CD4-positive, alpha-beta T cell treated with Interleukin-4 for 4 hours (primary cell): ENCODE results near the gene TSEN54.
A peak's percentile ranks its signal among the peaks of the same experiment; 100 is the strongest.
"Not testable (repeated sequence)": the region's sequence is repeated elsewhere in the genome, so short reads cannot be mapped to it uniquely, and the experiment has no call there.

Experiments used
- DNase-seq: peaks from one replicate; pipeline ENCODE4 v3.0.0-alpha.2; 2020

Gene TSEN54

DNA sequence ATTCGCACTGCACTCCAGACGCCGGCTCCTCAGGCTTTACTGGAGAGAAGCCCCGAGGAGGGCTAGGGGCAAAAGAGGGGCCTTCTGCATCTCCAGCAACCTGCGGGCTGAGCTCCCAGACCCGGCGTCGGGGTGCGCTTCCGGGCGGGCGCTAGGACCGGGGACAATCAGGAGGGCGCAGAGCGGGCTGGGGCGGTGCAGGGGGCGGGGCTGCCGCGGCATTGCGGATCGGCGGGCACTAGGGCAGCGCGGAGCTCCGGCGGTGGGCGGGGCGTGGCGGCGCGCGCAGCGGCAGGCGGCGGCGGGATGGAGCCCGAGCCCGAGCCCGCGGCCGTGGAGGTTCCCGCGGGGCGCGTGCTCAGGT lies at the start of gene TSEN54:
Gene TSEN54 (plus strand): TSS at position 274 of the 364 bp plus-strand sequence. CDS start 33 bp downstream, at position 307.
- peak; percentile 92 for DNase-seq

DNA sequence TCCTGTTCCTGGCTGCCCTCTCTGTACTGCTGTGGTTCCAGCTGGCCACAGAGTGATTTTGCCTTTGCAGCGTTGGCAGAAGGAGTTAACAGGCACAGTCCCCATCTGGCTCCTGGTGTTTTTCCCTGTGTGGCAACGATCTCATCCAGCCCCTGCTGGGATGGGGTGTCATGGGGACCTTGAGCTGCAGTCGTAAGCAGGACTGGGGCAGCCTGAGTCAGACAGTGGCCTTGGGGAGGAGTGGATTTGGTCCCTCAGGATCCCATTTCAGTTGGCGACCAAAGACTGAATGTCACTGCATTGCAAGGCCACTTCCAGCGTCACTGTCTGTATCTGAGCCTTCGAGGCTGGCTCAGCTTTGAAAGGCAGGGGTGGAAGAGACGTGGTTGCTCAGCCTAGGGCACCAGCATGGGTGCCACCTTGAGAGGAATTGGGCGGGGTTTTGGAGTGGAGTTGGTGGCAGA lies 48.0 kb upstream of the TSEN54 start:
- no peak for DNase-seq

DNA sequence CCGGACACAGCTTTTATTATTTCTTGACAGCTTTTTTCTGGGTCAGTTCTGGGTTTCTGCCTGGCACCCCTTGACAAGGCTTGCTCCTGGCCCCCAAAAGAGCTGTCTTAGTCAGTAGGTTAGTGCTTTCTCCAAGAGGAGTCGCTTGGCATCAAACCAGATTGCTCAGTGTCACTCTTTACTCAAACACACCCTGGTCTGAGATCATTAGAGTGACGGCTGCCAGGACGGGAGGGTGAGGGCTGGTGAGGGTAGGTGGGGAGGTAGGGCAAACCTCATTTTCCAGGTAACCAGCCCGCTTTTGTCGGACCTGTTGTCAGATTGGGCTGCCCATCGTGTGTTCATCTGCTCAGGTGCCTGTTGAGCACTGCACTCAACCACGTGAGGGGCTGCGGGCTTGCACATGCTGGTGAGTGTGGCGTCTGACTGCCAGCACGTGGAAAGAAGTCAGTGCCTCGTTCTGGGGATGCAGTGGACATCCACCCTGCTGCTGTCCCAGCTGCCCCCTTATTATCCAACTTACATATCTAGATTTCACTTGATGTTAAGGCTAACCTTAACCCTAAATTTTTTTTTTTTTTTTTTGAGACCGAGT lies 47.5 kb upstream of the TSEN54 start:
- DNase-seq = no peak

DNA sequence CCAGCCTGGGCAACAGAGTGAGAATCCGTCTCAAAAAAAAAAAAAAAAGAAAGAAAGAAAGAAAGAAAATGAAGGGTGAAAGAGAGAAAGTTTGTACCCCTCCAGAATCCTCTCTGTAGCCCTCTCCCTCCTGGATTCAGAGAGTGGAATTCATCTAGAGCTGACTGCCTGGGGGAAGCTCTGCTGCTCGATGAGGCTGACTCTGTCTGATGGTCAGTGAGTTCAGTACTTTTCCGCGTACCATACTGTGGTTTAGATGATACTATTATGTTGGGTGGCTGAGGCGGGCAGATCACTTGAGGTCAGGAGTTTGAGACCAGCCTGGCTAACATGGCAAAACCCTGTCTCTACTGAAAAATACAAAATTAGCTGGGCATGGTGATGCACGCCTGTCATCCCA lies 45.1 kb upstream of the TSEN54 start:
- no peak for DNase-seq

DNA sequence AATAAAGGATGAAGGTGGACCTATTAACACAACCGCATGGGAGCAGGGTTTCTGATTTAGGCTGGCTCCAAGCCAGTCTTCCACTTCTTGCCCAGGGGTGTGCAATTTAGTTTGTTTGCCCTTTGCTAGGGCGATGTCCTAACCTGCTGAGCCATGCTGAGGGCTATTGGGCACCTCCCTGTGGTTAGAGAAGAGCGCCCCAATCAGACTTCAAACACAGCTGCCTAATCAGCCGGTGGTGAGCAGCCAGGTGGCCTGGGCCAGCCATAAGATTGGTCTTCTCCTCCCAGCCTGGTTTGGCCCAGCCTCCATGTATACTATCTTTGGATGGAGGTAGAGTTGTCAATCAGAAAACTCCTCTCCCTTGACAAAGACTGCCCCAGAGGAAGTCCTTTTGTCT lies 44.2 kb upstream of the TSEN54 start:
- no peak for DNase-seq

DNA sequence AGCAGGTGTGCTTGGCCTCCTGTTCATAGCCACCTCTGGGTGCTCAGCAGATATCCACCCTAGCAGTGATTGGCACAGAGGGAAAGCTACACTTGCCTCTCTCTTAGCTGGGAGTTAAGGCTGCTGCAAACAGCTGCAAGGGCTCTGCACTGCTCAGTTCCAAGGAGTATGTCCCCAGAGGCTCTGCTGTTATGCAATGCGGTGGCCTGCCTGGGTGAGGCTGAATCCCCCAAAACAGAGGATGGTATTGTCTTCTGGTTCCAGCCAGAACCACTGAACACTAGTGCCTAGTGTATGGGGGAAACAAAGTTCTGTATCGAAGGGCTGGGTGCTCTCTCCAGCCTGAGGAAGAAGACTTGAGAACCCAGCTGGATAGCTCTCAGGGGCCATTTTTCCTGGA lies 43.1 kb upstream of the TSEN54 start:
- no peak for DNase-seq

DNA sequence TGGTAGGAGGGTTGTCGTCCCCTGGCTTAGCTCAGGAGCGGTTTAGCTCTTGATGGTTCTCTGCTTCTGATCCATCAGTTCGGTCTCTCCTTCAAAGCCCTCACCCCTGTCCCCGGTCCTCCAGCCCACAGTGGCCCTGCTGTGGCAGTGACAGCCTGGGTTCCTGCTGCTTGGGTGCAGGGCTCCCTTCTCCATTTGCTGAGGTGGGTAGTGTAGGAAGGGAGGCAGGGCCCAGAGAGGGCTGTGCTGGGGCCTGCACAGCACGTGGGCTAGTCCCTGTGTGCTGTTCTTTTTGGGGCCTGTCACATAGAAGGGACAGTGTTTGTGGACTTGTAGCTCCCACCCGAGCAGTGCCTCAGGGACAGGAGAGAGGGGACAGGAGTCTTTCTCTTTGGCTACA lies 41.6 kb upstream of the TSEN54 start:
- no peak for DNase-seq

DNA sequence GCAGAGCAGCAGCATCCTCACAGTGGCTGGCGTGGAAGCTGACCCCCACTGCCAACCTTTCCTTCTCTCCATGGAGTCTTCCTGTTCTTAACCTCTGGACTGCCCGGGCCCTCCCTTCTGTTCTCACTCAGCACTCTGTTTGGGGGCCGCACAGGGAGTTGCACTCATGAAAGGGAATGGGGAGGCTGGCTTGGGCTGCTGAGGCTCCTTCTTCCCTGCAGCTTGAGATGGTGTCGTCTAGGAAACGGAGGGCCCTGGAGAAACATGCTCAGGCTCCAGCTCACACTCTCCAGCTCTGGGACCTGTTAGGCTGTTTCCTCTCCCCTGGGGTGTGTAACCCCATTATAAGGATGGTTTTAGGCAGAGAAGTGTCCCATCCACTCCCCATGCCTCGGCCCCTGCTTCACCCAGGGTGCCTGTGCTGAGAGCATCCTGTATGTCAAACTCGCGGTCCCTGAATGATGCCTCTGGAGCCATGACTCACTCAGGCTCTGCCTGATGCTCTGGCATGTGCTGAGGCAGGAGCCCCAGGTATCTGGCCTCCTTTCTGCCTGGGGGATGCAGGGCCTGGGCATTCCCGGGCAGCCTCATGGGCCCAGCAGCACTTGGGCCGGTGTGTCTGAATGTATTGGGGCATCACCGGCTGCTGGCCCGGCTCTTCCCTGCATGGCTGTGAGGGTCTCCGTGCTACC lies 41.0 kb upstream of the TSEN54 start:
- DNase-seq = no peak

DNA sequence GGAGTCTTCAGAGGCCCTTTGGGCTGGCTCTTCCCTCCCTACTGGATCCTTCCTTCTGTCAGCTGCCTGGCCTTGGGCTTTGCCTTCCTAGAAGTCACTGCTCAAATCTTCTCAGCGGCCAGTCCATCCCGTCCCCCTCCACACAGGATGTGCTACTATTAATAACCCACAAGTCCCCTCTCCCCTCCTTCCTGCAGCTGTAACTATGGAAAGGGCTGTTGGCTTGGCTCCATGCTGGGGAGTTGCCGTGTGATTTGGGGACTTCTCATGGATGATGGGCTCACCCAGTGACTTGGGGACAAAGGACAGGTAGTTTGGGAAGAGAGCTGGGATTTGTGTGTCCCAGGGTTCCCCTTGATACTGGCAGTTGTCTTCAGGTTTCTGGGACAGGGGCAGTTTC lies 40.5 kb upstream of the TSEN54 start:
- no peak for DNase-seq

DNA sequence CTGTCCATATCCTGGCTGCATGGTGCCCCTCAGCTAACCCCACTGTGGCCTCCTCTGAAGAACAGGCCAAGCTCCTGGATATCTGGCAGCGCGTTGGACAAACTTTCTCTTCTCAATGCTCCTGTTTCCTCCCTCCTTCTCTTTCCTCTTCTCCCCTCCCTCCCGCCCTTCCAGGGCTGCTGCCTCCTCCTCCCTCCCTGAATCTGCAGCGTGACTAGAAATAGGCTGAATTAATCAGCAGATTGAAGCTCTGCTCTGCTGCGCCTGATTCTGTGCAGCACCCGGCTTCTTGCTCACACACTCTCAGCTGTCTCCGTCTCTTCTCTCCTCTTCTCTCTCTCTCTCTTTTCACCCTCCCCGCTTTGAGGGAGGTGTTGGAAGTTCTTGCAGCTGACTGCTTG lies 40.1 kb upstream of the TSEN54 start:
- DNase-seq = no peak

DNA sequence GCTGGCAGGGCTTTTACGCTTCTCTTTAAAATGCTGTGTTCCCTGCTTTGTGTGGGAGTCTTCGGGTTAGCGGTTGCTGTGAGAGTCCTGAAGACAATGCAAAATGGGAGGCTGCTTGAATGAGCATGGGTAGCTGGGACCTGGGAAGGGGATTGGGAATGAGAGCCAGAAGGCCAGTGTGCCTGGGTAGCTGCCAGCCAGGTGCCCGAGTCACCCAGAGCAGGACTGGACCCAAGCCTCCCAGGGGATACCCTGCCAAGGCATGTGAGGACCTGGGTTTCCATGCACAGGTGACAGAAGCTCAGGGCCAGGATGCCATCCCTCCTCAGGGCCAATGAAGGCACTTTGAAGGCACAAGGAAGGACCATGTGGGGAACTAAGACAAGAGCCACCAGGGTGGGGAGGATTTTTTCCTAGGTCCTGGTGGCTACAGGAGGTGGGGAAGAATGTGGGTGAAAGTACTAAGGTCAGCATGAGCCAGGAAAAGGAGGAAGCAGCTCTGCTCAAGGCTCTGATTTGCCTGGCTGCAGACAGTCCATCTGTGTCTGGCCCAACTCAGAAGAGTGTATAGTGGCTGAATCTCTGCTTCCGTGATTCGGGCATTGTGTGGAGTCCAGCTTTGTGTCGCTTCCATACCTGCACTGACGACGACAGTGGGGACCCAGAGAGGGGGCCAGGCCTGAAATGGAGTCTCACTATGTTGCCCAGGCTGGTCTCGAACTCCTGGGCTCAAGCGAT lies 39.4 kb upstream of the TSEN54 start:
- DNase-seq = no peak

DNA sequence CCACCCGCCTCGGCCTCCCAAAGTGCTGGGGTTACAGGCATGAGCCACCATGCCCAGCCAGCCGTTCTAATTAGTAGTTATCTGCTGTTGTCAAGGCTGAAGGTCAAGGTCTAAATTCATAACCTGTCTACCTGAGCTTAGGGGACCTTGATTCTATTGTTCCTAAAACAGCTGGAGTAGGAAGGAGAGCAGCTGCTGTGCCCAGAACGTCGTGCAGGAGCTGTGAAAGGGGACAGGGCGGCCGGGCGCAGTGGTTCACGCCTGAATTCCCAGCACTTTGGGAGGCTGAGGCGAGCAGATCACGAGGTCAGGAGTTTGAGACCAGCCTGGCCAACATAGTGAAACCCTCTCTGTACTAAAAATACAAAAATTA lies 38.9 kb upstream of the TSEN54 start:
- DNase-seq = not testable (repeated sequence)

DNA sequence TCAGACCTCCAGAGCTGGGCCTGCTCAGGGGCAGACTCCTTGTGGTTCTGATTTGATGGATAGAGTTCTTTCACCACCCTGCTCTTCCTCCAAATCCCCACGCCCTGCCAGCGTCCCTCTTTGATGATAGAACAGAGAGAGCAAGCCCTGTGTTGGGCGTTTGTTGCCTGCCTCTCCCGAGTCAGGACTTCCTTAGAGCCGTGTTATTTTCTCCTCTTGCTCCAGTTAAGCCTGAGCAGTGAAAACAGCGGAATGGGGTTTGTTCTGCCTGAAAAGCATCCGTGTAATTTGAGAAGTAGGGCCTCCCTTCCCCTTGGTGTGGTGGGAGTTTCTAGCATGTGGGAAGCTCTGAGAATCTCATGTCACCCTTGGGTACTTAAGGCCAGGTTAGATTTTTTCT lies 37.8 kb upstream of the TSEN54 start:
- no peak for DNase-seq

DNA sequence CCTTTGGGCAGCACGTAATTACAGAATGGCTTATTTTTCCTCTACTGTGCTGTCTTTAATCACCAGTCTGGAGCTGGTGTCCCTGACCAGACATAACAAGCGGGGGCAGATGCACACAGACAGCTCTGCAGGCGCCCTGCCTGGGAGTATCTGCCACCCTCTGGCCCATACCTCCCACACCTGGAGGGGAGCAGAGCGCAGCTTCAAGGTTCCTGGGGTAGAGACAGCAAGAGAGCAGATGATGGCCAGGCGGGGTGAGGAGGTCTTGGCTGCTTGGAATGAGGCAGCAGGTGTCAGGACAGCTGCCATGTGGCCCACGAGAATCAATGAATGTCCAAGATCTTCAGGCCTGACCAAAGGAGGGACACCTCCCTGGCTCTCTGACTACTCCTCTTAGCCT lies 36.0 kb upstream of the TSEN54 start:
- DNase-seq = no peak

DNA sequence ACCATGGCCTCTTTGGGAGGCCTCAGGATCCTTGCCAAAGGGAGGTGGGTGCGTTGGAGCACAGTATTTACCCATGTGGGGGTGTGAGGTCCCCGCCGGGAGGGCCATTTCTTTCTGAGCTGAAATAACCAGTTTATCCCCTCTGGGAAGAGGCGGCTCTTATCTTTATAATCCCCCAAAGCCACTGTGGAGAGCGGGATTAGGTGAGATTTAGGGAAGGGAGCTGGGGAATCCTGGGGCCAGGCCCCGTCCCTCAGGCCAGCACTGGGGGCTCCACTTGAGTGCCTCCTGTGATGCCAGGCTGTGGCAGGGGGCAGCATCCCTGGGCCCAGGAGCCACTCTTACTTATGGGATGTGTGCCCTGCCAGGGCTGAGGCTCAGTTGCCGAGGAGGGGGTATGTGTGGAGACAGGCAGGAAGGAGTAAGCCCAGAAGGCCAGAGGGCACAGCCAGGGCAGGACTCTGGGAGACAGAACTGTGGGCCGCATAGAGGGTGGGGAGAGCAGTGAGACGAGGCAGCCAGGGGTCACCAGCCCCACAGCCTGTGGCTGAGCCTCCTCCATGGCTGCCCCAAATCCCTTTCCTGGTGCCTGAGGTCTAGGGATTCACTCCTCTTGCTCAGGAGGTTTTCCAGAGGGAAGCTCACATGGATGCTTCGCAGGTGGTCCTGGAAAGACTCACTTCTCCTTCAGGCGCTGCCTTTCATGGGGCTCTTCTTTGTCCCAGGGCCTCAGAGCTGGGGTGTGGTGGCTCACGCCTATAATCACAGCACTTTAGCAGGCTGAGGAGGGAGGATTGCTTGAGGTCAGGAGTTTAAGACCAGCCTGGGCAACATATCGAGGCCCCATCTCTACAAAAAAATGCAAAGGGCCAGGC lies 34.9 kb upstream of the TSEN54 start:
- no peak for DNase-seq

DNA sequence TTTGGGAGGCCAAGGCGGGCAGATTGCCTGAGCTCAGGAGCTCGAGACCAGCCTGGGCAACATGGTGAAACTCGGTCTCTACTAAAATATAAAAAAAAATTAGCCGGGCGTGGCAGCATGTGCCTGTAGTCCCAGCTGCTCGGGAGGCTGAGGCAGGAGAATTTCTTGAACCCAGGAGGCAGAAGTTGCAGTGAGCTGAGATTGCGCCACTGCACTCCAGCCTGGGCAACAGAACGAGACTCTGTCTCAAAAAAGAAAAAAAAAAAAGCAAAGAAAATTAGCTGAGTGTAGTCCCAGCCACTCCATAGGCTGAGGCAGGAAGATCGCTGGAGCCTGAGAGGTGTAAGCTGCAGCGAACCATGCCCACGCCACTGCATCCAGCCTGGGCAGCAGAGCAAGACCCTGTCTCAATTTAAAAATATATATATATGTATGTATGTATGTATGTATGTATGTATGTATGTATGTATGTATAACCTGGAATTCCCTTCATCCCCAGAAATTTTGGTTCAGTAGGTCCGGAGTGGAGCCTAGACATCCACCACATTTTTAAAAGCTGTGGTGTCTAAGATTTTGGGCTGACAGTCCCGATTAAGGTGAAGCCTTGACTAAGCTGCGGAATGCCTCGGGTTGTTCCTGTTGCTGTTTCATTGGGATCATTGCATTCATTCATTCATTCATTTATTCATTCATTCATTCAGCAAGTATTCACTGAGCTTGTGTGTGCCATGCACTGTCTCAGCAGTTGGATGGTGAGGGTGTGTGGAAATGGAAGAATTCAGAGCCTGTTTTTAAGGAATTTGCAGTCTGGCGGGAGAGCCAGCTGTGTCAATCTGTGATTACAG lies 34.0 kb upstream of the TSEN54 start:
- no peak for DNase-seq

DNA sequence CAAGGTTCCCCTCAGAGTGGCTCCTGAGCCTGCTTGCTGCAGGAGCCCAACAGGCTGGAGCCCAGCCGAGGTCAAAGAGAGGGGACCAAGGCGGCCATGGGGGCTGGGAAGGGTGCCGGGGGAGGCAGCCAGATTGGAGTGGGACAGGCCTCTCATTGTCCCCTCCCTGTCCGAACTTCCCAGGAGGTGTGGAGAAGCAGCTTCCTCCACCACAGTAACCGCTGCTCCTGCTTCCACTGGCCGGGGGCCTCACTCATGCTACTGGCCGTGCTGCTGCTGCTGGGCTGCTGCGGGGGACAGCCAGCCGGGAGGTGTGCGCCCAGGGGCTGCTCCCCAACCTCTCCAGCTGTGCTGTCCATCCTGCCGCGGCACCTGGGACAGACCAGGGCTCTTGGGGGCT lies 30.6 kb upstream of the TSEN54 start:
- DNase-seq = no peak

DNA sequence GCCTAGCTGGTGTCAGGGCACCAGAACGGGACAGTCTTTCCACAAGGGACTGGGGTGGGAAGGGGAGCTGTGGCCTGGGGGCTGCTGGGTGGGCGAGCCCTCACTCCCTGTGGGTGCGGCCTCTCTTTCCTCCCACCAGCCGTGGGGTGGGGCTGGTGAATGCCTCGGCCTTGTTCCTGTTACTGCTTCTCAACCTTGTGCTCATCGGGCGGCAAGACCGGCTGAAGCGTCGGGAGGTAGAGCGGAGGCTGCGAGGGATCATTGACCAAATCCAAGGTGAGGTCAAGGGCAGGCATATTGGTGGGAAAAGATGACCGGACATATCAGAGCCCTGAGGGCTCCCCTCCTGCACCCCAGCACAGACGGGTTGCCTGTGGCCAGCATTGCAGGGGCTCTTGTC lies 30.2 kb upstream of the TSEN54 start:
- no peak for DNase-seq

DNA sequence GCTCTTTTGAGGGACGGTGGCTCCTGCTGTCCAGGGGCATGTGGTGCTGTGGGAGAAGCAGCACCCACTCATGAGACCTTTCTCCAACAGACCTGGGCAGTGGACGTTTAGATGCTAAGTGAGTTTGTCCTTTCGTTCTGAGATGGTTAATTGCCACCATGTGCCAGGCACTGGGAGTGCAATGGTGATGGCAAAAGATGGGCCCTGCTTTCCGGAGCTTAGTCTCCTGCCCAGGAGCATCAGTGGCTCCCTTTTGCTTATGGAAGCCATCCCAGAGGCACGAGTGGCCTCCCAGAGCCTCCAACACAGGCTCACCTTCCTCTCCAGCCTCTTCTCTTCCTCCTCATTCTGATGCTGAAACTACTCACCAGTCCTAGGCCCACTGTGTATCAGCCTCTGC lies 29.4 kb upstream of the TSEN54 start:
- no peak for DNase-seq

DNA sequence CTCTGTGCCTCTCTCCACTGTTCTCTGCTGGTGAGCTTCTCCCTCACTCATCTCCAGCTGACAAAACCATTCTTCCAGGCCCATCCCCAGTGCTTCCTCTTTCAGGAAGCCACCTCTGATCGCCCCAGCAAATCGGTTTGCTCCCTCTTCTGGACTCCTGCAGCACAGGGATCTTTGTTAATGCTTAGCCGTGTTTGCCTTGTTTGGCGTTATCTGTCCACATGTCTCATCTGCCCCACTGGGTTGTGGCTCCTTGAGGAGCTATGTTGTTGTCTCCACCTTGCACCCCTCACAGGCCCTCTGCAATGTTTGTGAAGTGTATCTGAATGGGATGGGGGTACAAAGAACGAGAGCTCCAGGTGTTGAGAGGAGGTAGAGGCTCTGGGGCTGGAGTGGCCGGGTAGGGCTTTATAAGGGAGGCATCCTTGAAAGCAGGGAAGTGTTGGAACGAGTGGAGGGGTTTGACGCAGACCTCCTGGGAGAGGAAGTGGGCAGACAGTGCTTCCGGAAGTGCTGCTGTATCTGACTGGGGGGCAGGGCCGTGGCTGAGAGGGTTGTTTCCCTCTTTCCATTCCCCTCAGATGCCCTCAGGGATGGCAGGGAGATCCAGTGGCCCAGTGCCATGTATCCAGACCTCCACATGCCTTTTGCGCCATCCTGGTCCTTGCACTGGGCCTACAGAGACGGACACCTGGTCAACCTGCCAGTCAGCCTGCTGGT lies 28.8 kb upstream of the TSEN54 start:
- peak; percentile 46 for DNase-seq

DNA sequence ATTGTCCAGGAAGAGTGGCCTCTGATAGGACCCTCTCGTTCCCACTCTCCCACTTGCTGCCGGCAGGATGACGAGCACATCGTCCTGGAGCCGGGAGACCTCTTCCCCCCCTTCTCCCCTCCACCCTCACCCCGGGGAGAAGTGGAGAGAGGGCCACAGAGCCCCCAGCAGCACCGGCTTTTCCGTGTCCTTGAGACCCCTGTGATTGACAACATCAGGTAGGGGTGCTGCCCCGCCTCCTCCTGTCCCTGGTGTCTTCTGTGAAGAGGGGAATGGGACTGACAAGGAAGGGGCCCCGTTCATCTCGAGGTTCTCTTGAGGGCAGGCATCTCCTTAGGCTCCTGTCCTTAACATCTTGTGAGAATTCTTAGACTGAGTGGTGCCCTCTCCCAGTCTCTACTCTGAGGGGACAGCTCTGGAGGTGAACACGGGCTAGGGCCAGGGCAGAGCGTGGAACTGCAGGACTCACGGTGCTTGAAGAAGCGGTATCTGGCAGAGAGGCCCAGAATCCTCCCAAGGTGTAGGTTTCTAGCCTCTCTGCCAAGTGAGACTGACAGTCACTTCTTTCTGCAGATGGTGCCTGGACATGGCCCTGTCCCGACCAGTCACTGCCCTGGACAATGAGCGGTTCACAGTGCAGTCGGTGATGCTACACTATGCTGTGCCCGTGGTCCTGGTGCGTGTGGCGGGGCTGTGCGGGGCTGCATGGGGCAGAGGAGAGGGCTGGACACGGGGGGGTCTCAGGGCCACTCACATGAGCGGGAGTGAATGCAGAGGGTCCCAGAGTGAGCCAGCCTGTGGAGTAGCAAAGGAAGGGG lies 27.4 kb upstream of the TSEN54 start:
- no peak for DNase-seq
